ENCODE results near the gene UBE2G1.
"Not testable (repeated sequence)": the region's sequence is repeated elsewhere in the genome, so short reads cannot be mapped to it uniquely, and the experiment has no call there.

Gene UBE2G1

DNA sequence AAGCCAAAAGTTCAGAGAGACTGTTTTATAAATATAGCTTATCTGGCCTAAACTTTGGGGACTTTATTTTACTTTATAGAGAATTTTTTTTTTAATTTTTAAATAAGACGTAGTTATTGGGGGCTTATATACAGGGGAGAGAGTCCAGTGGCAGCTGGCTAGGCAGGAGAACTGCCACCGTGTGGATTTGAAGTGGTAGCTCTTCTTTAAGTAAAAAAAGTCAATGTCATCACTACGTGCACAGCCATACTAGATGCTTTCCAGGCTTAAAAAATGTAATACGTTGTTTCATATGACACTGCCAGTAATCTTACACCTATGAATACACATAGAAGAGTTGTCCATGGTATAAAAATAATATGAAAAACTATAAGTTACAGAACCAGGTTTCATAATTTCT is 70.8 kb downstream of the UBE2G1 start:
- no peak for DNase-seq

GRCh38 chr17:4293572-4293971 is 72.9 kb downstream of the UBE2G1 start:
- DNase-seq, result no peak

DNA sequence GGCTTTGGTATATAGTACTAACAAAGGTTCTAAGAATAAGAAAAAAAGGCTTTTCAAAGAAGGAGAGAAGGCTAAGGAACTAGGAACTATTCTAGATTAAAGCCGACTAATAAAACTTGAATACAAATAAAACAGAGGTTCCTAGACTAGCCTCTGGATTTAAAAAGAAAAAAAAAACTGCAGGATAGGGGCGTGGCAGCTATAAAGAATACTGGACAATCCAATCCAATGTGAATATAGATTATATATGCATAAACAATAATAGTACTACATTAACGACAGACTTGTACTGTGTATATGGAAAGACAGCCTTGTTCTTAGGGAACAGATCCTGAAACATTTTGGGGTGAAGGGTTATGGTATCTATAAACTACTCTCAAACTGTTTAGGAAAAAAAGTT is 78.8 kb downstream of the UBE2G1 start:
- no peak for DNase-seq

- DNase-seq, result no peak
These were observed 90.0 kb downstream of the UBE2G1 start for GRCh38 chr17:4276514-4276913.

GRCh38 chr17:4272972-4273368 is 93.5 kb downstream of the UBE2G1 start:
- no peak for DNase-seq

GRCh38 chr17:4272213-4272971 is 94.1 kb downstream of the UBE2G1 start:
- no peak for DNase-seq

DNA sequence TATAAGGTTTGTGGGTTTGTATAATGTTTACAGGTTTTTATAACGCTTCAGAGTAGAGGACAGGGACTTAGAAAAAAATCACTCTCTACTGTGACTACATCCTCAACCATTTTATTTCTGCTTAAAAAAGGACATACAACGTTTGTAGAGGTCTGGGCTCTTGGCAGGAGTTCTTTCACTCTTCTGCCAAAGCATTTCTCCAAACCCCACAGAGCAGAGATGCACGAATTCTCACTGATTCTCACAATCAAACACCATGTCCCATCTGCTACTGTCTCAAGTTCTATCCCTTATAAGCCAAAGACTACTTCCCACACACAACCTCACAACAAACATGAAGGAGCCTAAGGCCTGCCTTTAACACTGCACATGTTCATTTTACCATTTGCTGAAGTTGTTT is 95.7 kb downstream of the UBE2G1 start:
- DNase-seq, result no peak

DNA sequence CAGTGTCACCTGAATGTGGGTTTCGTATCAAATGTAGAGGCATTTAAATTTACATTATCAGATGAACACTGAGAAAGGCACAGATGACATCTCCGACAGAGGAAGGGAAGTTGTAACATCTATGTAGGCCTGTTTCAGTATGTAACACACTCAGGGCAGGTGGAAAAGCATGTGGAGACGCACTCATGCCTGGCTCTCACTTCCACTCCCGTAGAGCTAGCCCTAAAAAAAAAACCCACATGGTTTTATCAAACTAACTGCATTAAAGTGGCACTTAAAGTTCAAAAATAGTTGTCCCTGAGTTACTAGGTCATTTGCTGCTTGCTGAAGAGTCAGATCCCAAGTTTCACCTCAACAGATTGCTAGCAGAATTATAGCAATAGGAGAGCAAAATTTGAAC is 96.6 kb downstream of the UBE2G1 start:
- no peak for DNase-seq

DNA sequence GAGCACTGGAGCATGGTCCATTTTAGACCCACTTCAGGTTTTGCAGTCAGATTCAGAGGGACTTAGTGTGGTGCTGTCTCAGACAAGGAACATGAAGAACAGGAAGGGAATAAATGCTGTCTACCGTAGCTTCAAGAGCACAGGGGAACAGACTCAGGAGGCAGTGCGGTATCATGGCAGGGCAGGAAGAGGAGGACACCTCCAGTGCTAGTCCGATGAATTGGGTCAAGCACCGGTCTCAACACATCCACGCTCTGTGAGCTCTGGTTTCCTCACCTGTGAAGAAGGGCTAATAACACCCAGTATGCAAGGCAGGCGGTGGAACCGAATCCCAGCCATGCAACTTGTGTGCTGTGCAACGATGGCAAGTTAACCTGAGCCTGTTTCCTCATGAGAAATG is 99.1 kb downstream of the UBE2G1 start:
- no peak for DNase-seq

GRCh38 chr17:4266550-4266949 is 99.9 kb downstream of the UBE2G1 start:
- DNase-seq, result no peak

GRCh38 chr17:4263282-4264215 is 102.9 kb downstream of the UBE2G1 start, which contains the start of gene ANKFY1:
TSS of gene ANKFY1 (minus strand) at chr17:4263979. CDS start at chr17:4263941, 38 bp downstream.
- peak; percentile 93 for DNase-seq

GRCh38 chr17:4262703-4263102 is 103.8 kb downstream of the UBE2G1 start:
- no peak for DNase-seq

DNA sequence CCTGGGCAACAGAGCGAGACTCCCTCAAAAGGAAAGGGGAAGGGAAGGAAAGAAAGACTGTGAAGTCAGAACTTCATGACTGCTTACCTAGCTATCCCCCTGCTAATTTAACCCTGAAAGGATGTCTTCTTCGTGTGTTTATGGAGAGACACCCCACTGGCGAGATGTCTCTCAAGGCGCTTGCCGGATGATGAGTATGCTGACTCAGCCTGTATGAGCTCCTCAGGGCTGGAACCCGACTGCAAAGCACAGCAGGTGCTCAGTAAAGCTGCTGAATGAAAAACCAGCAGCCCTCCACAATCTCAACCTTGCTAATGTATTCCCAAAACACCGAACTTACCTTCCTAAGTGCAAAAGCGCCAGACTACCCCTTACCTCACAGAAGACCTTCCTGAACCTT is 105.0 kb downstream of the UBE2G1 start:
- DNase-seq, result no peak

- no peak for DNase-seq
These were observed 107.6 kb downstream of the UBE2G1 start for GRCh38 chr17:4258867-4259266.

- DNase-seq, result no peak
These were observed 109.5 kb downstream of the UBE2G1 start for GRCh38 chr17:4256952-4257351.

- DNase-seq, result not testable (repeated sequence)
These were observed 111.2 kb downstream of the UBE2G1 start for GRCh38 chr17:4255271-4255670.

- DNase-seq, result no peak
These were observed 115.6 kb downstream of the UBE2G1 start for GRCh38 chr17:4250887-4251286.

- peak; percentile 20 for DNase-seq
These were observed 116.9 kb downstream of the UBE2G1 start for GRCh38 chr17:4249452-4250029.

GRCh38 chr17:4248504-4249277 is 117.8 kb downstream of the UBE2G1 start:
- no peak for DNase-seq

DNA sequence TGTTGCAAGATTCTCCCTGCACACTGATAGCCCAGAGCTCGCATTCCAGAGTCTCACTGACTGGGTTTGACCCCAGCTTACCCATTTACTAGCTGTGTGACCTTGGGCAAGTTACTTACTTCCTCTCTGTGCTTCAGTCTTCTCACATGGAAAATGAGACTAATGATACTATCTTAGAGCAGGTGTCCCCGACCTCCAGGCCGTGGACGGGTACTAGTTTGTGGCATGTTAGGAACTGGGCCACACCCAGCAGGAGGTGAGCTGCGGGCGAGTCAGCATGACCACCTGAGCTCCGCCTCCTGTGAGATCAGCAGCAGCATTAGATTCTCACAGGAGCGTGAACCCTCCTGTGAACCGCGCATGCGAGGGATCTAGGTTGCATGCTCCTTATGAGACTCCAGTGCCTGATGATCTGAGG is 118.5 kb downstream of the UBE2G1 start:
- no peak for DNase-seq

GRCh38 chr17:4247361-4247970 is 119.0 kb downstream of the UBE2G1 start:
- DNase-seq, result no peak

DNA sequence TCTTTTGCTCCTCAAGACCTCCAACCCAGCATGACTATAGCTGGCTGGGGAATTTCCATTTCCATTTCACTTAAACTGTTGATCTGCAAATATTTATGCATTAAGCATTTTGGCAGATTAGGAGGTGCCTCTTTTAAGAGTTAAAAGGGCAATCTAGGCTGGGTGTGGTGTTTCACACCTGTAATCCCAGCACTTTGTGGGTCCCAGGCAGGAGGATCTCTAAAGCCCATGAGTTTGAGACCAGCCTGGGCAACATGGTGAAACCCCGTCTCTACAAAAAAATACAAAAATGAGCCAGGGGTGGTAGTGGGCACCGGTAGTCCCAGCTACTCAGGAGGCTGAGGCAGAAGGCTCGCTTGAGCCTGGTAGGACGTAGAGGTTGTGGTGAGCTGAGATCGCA is 119.8 kb downstream of the UBE2G1 start:
- DNase-seq, result no peak

Measured in NCI-H510A treated with DMSO at 0.1 percent for 48 hours (cell line).